Measurements from ENCODE around the gene GALNT9. TPM values are rescaled to one million over a fixed set of nuclear protein-coding genes. Genes with fewer than 3 reads are reported as not detected.

The GALNT9 gene
- total and polyA plus RNA-seq, 7 donors: 0.28 to 5.0 (median 2.8) TPM; not detected in 2

GRCh38 chr12:132235116-132235820, 94.1 kb downstream of the GALNT9 start:
- peak; percentile 37 for DNase-seq
- Histone ChIP-seq H3K27ac (no peak overlapping the region), H3K36me3 (no peaks in the 10 kb centered on the region), H3K9me3 (no peaks in the 10 kb centered on the region), H3K27me3 (peaks cover 0 to 13% (median 4%) of the 10 kb centered on the region in 3 donors), H3K4me1 (no peaks in the 10 kb centered on the region), H3K4me3 (no peak overlapping the region)
- WGBS, 2 donors: 89 to 92% methylated on average over 25 of the region's 25 CpGs
- intact Hi-C loops (cut with DNase I): no loop called here
- no peak for TF ChIP-seq EP300 (IDR thresholded peaks at IDR 0.05)
- TF ChIP-seq POLR2AphosphoS5 (IDR thresholded peaks at IDR 0.05): no peak
- TF ChIP-seq CTCF (IDR thresholded peaks at IDR 0.05): no peak
- no peak for TF ChIP-seq POLR2A (IDR thresholded peaks at IDR 0.05)

DNA sequence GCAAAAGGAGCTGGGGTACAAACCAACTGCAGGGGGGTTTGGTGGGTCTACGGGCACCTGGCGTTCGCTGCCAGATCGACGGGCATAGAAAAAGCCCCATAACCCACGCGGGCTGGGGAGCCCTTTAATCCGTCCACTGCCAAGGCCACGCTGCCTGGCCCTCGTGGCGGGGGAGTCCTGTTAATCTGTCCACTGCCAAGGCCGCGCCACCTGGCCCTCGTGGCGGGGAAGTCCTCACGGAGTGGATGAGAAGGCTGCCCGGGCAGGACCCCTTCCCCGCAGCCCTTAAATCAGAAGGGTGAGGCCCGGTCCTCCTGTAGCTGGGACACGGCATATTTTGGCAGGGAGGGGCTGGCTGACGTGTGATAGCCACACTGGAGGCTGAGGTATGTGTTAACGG, 99.0 kb downstream of the GALNT9 start:
- peak; percentile 35 for DNase-seq
- H3K27me3 ChIP-seq: peaks cover 15 to 55% (median 50%) of the 10 kb centered on the region in 3 donors

GRCh38 chr12:132229926-132230325, 99.5 kb downstream of the GALNT9 start:
- peak; percentile 57 for DNase-seq
- H3K27ac ChIP-seq: no peak overlapping the region
- WGBS, 2 donors: 90% methylated on average over 17 of the region's 17 CpGs
- intact Hi-C loops (cut with DNase I): no loop called here
- H3K27me3 ChIP-seq: peaks cover 15 to 59% (median 55%) of the 10 kb centered on the region in 3 donors
- H3K9me3 ChIP-seq: no peaks in the 10 kb centered on the region
- no peaks in the 10 kb centered on the region for H3K36me3 ChIP-seq
- H3K4me3 ChIP-seq: no peak overlapping the region
- no peaks in the 10 kb centered on the region for H3K4me1 ChIP-seq
- TF ChIP-seq CTCF (IDR thresholded peaks at IDR 0.05) (no peak), EP300 (IDR thresholded peaks at IDR 0.05) (no peak)

More for the DNA sequence above, 99.0 kb downstream of the GALNT9 start:
- no peak overlapping the region for H3K27ac ChIP-seq
- no peaks in the 10 kb centered on the region for H3K4me1 ChIP-seq
- H3K36me3 ChIP-seq: no peaks in the 10 kb centered on the region
- TF ChIP-seq EP300 (IDR thresholded peaks at IDR 0.05) (no peak), POLR2A (IDR thresholded peaks at IDR 0.05) (no peak), CTCF (IDR thresholded peaks at IDR 0.05) (no peak), POLR2AphosphoS5 (IDR thresholded peaks at IDR 0.05) (no peak)
- intact Hi-C loops (cut with DNase I): no loop called here
- no peaks in the 10 kb centered on the region for H3K9me3 ChIP-seq
- 86 to 93% methylated on average over 22 of the region's 22 CpGs for WGBS, 2 donors
- no peak overlapping the region for H3K4me3 ChIP-seq

DNA sequence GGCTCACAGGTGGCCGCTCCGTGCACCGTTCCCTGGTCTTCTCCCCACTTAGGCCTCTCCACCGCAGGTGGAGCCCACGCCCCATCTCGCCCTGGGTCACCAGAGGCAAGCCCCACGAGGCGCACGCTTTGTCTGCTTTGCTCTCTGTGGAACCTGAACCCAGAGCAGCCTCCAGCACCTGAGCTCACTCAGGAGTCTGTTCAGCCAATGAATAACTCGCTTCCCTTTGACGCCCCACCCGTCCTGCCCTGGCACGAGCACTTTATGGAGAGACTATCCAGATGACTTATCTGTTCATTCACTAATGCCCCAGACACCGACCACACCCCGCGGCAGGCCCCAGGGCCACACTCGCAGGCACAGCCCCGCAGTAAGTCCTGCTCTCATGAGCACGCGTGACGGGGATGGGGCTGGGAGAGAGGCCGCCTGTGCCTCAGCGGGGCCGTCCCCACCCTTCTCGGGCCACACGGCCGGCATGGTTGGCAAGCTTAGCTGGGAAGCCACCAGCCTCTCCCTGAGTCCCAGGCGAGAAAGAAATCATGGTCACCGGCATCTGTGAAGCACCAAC, 100.1 kb downstream of the GALNT9 start:
- Histone ChIP-seq H3K27ac (no peak overlapping the region), H3K4me1 (no peaks in the 10 kb centered on the region), H3K9me3 (no peaks in the 10 kb centered on the region), H3K4me3 (no peak overlapping the region), H3K27me3 (peaks cover 15 to 65% (median 62%) of the 10 kb centered on the region in 3 donors), H3K36me3 (no peaks in the 10 kb centered on the region)
- 74 to 87% methylated on average over 29 of the region's 29 CpGs for WGBS, 2 donors
- DNase-seq: peak; percentile 46
- TF ChIP-seq POLR2AphosphoS5 (IDR thresholded peaks at IDR 0.05): no peak
- TF ChIP-seq CTCF (IDR thresholded peaks at IDR 0.05): no peak
- TF ChIP-seq EP300 (IDR thresholded peaks at IDR 0.05): no peak
- TF ChIP-seq POLR2A (IDR thresholded peaks at IDR 0.05): no peak
- intact Hi-C loops (cut with DNase I): no loop called here

Data from sigmoid colon (tissue), 7 donors.